WTC11 (cell line): Measurements from ENCODE around the gene SETD3. TPM values are rescaled to one million over a fixed set of nuclear protein-coding genes. Genes with fewer than 3 reads are reported as not detected.

Experiments
- ATAC-seq: fragments of 200-7000 bp; cut with Tn5 transposase; 2 replicates; pipeline ENCODE4 v1.10.0; 2021; ENCODE audit warnings: mild to moderate bottlenecking, moderate library complexity
- CTCF ChIA-PET: fragments of 300-600 bp; sonication (Branson Sonifier 250); formaldehyde crosslinking; loops from one replicate; lab custom pipeline; 2021; ENCODE audit warnings: antibody characterized with exemption; lab: Charles Lee
- POLR2A ChIA-PET: fragments of 350-600 bp; sonication (Branson Sonifier 250); formaldehyde crosslinking; loops from one replicate; lab custom pipeline; 2021; ENCODE audit warnings: antibody characterized with exemption; lab: Charles Lee
- DNase-seq: peaks from one replicate; pipeline ENCODE4 v3.0.0; 2021; ENCODE audit warnings: low spot score
- H3K27ac Mint-ChIP-seq: 2 replicates; pipeline ENCODE4 v1.8.0; 2021; ENCODE audit warnings: mixed read lengths
- H3K27me3 Mint-ChIP-seq: 2 replicates; pipeline ENCODE4 v1.8.0; 2021; ENCODE audit warnings: low read depth, mild to moderate bottlenecking, moderate library complexity, mixed read lengths
- H3K36me3 Mint-ChIP-seq: 2 replicates; pipeline ENCODE4 v1.8.0; 2021; ENCODE audit warnings: mixed read lengths
- H3K4me1 Mint-ChIP-seq: 2 replicates; pipeline ENCODE4 v1.8.0; 2022; ENCODE audit warnings: mixed read lengths
- H3K4me3 Mint-ChIP-seq: 2 replicates; pipeline ENCODE4 v1.8.0; 2021; ENCODE audit warnings: mild to moderate bottlenecking, moderate library complexity, mixed read lengths
- H3K9me3 Mint-ChIP-seq: 2 replicates; pipeline ENCODE4 v1.8.0; 2021; ENCODE audit warnings: mixed read lengths
- CBFB ChIP-seq: sonication (generic); formaldehyde crosslinking; IDR thresholded peaks from 2 replicates; pipeline ENCODE4 v1.8.1; 2022; ENCODE audit warnings: mild to moderate bottlenecking, low read depth, missing genetic modification reagents
- ETV6 ChIP-seq: sonication (generic); formaldehyde crosslinking; IDR thresholded peaks from 2 replicates; pipeline ENCODE4 v1.8.1; 2022; ENCODE audit warnings: mild to moderate bottlenecking, missing genetic modification reagents
- FOXJ3 ChIP-seq: sonication (generic); formaldehyde crosslinking; IDR thresholded peaks from 2 replicates; pipeline ENCODE4 v1.9.0; 2021; ENCODE audit warnings: missing genetic modification reagents, mild to moderate bottlenecking, borderline replicate concordance
- FOXK1 ChIP-seq: sonication (generic); formaldehyde crosslinking; IDR thresholded peaks from 2 replicates; pipeline ENCODE4 v1.8.0; 2022; ENCODE audit warnings: mild to moderate bottlenecking, moderate library complexity, missing genetic modification reagents
- GRHL2 ChIP-seq: fragments of 250-450 bp; sonication (Bioruptor Pico); IDR thresholded peaks from 2 replicates; pipeline ENCODE4 v1.8.0; 2022; ENCODE audit warnings: mild to moderate bottlenecking, moderate library complexity; ENCODE audit not compliant: insufficient replicate concordance, severe bottlenecking
- KAT7 ChIP-seq: sonication (generic); formaldehyde crosslinking; IDR thresholded peaks from 2 replicates; pipeline ENCODE4 v1.8.1; 2023; ENCODE audit warnings: missing genetic modification reagents, mild to moderate bottlenecking, borderline replicate concordance
- ZNF121 ChIP-seq: sonication (generic); formaldehyde crosslinking; IDR thresholded peaks from 2 replicates; pipeline ENCODE4 v1.8.0; 2023; ENCODE audit warnings: missing genetic modification reagents
- ZNF138 ChIP-seq: sonication (generic); formaldehyde crosslinking; conservative IDR thresholded peaks from 2 replicates; pipeline ENCODE4 v1.8.1; 2022; ENCODE audit warnings: mild to moderate bottlenecking, moderate library complexity, missing genetic modification reagents
- ZNF263 ChIP-seq: sonication (generic); formaldehyde crosslinking; IDR thresholded peaks from 2 replicates; pipeline ENCODE4 v1.8.1; 2022; ENCODE audit warnings: low read depth, mild to moderate bottlenecking, moderate library complexity, missing genetic modification reagents
- ZNF317 ChIP-seq: sonication (generic); formaldehyde crosslinking; IDR thresholded peaks from 2 replicates; pipeline ENCODE4 v1.8.1; 2023; ENCODE audit warnings: low read depth, mild to moderate bottlenecking, moderate library complexity, missing genetic modification reagents, borderline replicate concordance
- ZNF671 ChIP-seq: fragments of 250-450 bp; sonication (Bioruptor Pico); IDR thresholded peaks from 2 replicates; pipeline ENCODE4 v1.8.0; 2021; ENCODE audit warnings: mild to moderate bottlenecking
- total RNA-seq: library from RNA; stranded (reverse); gene quantifications from 3 replicates; pipeline ENCODE4 v1.2.3, GENCODE V29; 2021
- TF ChIP-seq, protein P1 (sequence below): sonication (generic); formaldehyde crosslinking; IDR thresholded peaks from 2 replicates; pipeline ENCODE4 v1.8.0; 2022; ENCODE audit warnings: mild to moderate bottlenecking, missing genetic modification reagents
- TF ChIP-seq, protein P2 (sequence below): sonication (generic); formaldehyde crosslinking; IDR thresholded peaks from 2 replicates; pipeline ENCODE4 v1.8.1; 2023; ENCODE audit warnings: mild to moderate bottlenecking, missing genetic modification reagents
- TF ChIP-seq, protein P3 (sequence below): sonication (generic); formaldehyde crosslinking; IDR thresholded peaks from 2 replicates; pipeline ENCODE4 v1.8.1; 2023; ENCODE audit warnings: mild to moderate bottlenecking, missing genetic modification reagents
- TF ChIP-seq, protein P4 (sequence below): fragments of 200-600 bp; IDR thresholded peaks from 2 replicates; pipeline ENCODE4 v1.8.0; 2022; ENCODE audit warnings: antibody characterized with exemption
- TF ChIP-seq, protein P5 (sequence below): sonication (generic); formaldehyde crosslinking; IDR thresholded peaks from 2 replicates; pipeline ENCODE4 v1.8.0; 2023; ENCODE audit warnings: missing genetic modification reagents, mild to moderate bottlenecking, borderline replicate concordance
- TF ChIP-seq, protein P6 (sequence below): fragments of 250-450 bp; sonication (Bioruptor Pico); IDR thresholded peaks from 2 replicates; pipeline ENCODE4 v1.9.0; 2021; ENCODE audit warnings: mild to moderate bottlenecking, borderline replicate concordance

The SETD3 gene
- total RNA-seq, 1 experiment from 2014 or later, result 53.1 TPM

DNA sequence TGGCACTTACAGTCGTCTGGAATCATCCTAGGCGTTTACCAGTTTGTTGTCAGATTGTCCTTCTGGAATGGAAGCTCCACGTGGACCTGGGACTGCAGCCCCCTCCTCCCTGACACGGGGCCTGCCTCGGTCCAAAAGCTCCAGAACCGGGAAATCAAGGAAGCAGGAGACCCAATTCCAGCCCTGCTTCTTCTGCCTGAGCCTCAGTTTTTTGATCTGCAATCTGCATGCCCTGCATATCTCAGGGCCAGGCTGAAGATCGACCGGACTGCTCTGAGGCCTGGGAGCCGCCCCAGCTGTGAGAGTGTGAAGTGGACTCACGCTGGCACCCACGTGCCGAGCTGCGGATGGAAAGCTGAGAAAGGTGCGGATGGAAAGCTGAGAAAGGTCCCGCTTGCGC, 98.6 kb downstream of the SETD3 start:
- Mint-ChIP-seq H3K4me3 (no peak overlapping the region), H3K4me1 (peaks cover 28% of the 10 kb centered on the region), H3K9me3 (peaks cover 11% of the 10 kb centered on the region), H3K27me3 (no peaks in the 10 kb centered on the region), H3K36me3 (0 out of 2 replicates have a peak, but pooled peaks cover 4% of the 10 kb centered on the region), H3K27ac (no peak overlapping the region)
- ATAC-seq, result no peak
- no peak for DNase-seq
- TF ChIP-seq CBFB (CRISPR knock-in tag) (no peak), KAT7 (no peak), ZNF263 (CRISPR knock-in tag) (no peak), FOXK1 (no peak), ZNF317 (CRISPR knock-in tag) (no peak)
- POLR2A ChIA-PET, result no interaction called here
- CTCF ChIA-PET, result interaction anchor here (0.5 to 8.0 kb wide), 8 partner anchors 11 to 1965 kb away, joined by 3 to 106 read pairs (median 4); no protein-coding TSS in a partner anchor

DNA sequence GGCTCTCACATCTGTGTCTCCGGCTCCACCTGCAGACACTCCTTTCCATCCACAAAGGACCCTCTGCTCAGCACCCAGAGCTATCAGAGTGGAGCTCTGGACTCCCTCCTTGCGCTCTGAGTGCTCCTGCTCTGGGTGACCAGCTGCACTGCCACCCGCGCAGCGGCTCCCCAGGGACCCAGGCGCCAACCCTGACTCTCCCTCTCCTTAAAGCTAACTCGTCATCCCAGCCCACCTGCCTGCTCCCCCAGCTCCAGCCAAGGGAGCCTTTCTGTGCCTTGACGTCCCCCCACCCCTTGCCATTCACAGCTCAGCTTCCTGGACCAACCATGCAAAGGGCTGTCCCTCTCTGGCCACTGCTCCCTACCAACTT, 99.0 kb downstream of the SETD3 start:
- Mint-ChIP-seq H3K27ac (no peak overlapping the region), H3K27me3 (no peaks in the 10 kb centered on the region), H3K4me3 (no peak overlapping the region), H3K36me3 (0 out of 2 replicates have a peak, but pooled peaks cover 4% of the 10 kb centered on the region), H3K4me1 (peaks cover 28% of the 10 kb centered on the region), H3K9me3 (peaks cover 11% of the 10 kb centered on the region)
- ATAC-seq, result no peak
- TF ChIP-seq GRHL2 (CRISPR knock-in tag), result no peak
- TF ChIP-seq ZNF317 (CRISPR knock-in tag), result no peak
- no peak for TF ChIP-seq ZNF138
- TF ChIP-seq ETV6 (CRISPR knock-in tag), result no peak
- TF ChIP-seq, protein P1, sequence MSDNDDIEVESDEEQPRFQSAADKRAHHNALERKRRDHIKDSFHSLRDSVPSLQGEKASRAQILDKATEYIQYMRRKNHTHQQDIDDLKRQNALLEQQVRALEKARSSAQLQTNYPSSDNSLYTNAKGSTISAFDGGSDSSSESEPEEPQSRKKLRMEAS (CRISPR knock-in tag), result no peak
- TF ChIP-seq, protein P2, sequence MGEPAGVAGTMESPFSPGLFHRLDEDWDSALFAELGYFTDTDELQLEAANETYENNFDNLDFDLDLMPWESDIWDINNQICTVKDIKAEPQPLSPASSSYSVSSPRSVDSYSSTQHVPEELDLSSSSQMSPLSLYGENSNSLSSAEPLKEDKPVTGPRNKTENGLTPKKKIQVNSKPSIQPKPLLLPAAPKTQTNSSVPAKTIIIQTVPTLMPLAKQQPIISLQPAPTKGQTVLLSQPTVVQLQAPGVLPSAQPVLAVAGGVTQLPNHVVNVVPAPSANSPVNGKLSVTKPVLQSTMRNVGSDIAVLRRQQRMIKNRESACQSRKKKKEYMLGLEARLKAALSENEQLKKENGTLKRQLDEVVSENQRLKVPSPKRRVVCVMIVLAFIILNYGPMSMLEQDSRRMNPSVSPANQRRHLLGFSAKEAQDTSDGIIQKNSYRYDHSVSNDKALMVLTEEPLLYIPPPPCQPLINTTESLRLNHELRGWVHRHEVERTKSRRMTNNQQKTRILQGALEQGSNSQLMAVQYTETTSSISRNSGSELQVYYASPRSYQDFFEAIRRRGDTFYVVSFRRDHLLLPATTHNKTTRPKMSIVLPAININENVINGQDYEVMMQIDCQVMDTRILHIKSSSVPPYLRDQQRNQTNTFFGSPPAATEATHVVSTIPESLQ, result no peak
- no peak for TF ChIP-seq ZNF671 (CRISPR knock-in tag)
- no peak for TF ChIP-seq FOXJ3 (CRISPR knock-in tag)
- TF ChIP-seq, protein P3, sequence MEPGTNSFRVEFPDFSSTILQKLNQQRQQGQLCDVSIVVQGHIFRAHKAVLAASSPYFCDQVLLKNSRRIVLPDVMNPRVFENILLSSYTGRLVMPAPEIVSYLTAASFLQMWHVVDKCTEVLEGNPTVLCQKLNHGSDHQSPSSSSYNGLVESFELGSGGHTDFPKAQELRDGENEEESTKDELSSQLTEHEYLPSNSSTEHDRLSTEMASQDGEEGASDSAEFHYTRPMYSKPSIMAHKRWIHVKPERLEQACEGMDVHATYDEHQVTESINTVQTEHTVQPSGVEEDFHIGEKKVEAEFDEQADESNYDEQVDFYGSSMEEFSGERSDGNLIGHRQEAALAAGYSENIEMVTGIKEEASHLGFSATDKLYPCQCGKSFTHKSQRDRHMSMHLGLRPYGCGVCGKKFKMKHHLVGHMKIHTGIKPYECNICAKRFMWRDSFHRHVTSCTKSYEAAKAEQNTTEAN (CRISPR knock-in tag), result no peak
- TF ChIP-seq, protein P4, sequence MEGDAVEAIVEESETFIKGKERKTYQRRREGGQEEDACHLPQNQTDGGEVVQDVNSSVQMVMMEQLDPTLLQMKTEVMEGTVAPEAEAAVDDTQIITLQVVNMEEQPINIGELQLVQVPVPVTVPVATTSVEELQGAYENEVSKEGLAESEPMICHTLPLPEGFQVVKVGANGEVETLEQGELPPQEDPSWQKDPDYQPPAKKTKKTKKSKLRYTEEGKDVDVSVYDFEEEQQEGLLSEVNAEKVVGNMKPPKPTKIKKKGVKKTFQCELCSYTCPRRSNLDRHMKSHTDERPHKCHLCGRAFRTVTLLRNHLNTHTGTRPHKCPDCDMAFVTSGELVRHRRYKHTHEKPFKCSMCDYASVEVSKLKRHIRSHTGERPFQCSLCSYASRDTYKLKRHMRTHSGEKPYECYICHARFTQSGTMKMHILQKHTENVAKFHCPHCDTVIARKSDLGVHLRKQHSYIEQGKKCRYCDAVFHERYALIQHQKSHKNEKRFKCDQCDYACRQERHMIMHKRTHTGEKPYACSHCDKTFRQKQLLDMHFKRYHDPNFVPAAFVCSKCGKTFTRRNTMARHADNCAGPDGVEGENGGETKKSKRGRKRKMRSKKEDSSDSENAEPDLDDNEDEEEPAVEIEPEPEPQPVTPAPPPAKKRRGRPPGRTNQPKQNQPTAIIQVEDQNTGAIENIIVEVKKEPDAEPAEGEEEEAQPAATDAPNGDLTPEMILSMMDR, result no peak
- DNase-seq, result no peak
- ChIA-PET POLR2A (no interaction called here), CTCF (interaction anchor here (0.5 to 8.0 kb wide), 8 partner anchors 11 to 1964 kb away, joined by 3 to 106 read pairs (median 4); no protein-coding TSS in a partner anchor)

DNA sequence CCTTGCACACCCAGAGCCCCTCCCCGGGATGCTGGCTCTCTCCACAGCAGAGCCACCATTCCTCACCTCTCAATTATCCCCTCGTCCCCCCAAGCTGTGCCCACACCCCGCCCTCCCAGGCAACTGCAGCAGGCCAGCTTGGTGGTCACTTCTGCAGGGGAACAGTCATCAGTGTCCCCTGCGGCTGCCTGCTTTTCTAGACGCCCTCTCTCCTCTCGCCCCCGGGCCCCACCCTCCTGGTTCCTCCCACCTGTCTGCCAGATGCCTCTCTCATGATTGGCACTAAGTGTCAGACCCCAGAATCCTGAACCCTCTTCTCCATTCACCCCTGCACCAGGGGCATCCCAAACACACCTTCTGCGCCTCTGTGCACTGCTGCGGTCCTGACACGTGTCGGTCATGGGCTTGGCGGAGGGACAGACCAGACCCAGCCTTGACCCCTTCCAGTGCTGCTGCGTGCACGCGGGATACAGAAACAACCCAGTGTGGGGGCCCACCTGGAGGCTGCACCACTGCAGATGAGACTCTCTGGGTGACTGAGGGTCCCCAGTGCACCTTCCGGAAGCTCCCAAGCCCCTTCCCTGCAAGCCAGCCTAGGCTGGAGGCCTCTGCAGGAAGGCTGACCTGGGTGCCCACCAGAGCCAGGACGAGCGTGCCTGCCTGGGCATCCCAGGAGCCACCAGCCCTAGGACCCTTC, 99.5 kb downstream of the SETD3 start:
- Mint-ChIP-seq H3K27ac (peak overlapping the region; percentile 21; the same call in 1 of the 2 replicates), H3K4me3 (no peak overlapping the region), H3K27me3 (no peaks in the 10 kb centered on the region), H3K36me3 (0 out of 2 replicates have a peak, but pooled peaks cover 4% of the 10 kb centered on the region), H3K4me1 (peaks cover 28% of the 10 kb centered on the region), H3K9me3 (peaks cover 11% of the 10 kb centered on the region)
- DNase-seq, result no peak
- ChIA-PET CTCF (interaction anchor here (0.8 to 8.0 kb wide), 11 partner anchors 7 to 70 kb away, joined by 3 to 106 read pairs (median 5); no protein-coding TSS in a partner anchor), POLR2A (no interaction called here)
- no peak for ATAC-seq
- TF ChIP-seq, protein P5, sequence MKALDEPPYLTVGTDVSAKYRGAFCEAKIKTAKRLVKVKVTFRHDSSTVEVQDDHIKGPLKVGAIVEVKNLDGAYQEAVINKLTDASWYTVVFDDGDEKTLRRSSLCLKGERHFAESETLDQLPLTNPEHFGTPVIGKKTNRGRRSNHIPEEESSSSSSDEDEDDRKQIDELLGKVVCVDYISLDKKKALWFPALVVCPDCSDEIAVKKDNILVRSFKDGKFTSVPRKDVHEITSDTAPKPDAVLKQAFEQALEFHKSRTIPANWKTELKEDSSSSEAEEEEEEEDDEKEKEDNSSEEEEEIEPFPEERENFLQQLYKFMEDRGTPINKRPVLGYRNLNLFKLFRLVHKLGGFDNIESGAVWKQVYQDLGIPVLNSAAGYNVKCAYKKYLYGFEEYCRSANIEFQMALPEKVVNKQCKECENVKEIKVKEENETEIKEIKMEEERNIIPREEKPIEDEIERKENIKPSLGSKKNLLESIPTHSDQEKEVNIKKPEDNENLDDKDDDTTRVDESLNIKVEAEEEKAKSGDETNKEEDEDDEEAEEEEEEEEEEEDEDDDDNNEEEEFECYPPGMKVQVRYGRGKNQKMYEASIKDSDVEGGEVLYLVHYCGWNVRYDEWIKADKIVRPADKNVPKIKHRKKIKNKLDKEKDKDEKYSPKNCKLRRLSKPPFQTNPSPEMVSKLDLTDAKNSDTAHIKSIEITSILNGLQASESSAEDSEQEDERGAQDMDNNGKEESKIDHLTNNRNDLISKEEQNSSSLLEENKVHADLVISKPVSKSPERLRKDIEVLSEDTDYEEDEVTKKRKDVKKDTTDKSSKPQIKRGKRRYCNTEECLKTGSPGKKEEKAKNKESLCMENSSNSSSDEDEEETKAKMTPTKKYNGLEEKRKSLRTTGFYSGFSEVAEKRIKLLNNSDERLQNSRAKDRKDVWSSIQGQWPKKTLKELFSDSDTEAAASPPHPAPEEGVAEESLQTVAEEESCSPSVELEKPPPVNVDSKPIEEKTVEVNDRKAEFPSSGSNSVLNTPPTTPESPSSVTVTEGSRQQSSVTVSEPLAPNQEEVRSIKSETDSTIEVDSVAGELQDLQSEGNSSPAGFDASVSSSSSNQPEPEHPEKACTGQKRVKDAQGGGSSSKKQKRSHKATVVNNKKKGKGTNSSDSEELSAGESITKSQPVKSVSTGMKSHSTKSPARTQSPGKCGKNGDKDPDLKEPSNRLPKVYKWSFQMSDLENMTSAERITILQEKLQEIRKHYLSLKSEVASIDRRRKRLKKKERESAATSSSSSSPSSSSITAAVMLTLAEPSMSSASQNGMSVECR (CRISPR knock-in tag), result no peak
- TF ChIP-seq, protein P6, sequence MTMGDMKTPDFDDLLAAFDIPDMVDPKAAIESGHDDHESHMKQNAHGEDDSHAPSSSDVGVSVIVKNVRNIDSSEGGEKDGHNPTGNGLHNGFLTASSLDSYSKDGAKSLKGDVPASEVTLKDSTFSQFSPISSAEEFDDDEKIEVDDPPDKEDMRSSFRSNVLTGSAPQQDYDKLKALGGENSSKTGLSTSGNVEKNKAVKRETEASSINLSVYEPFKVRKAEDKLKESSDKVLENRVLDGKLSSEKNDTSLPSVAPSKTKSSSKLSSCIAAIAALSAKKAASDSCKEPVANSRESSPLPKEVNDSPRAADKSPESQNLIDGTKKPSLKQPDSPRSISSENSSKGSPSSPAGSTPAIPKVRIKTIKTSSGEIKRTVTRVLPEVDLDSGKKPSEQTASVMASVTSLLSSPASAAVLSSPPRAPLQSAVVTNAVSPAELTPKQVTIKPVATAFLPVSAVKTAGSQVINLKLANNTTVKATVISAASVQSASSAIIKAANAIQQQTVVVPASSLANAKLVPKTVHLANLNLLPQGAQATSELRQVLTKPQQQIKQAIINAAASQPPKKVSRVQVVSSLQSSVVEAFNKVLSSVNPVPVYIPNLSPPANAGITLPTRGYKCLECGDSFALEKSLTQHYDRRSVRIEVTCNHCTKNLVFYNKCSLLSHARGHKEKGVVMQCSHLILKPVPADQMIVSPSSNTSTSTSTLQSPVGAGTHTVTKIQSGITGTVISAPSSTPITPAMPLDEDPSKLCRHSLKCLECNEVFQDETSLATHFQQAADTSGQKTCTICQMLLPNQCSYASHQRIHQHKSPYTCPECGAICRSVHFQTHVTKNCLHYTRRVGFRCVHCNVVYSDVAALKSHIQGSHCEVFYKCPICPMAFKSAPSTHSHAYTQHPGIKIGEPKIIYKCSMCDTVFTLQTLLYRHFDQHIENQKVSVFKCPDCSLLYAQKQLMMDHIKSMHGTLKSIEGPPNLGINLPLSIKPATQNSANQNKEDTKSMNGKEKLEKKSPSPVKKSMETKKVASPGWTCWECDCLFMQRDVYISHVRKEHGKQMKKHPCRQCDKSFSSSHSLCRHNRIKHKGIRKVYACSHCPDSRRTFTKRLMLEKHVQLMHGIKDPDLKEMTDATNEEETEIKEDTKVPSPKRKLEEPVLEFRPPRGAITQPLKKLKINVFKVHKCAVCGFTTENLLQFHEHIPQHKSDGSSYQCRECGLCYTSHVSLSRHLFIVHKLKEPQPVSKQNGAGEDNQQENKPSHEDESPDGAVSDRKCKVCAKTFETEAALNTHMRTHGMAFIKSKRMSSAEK (CRISPR knock-in tag), result no peak
- TF ChIP-seq ZNF121 (CRISPR knock-in tag), result no peak
